ENCODE measurements around the gene HOXA1. TPM values are rescaled to one million over a fixed set of nuclear protein-coding genes. Genes with fewer than 3 reads are reported as not detected.
A peak's percentile ranks its signal among the peaks of the same experiment; 100 is the strongest.

The HOXA1 gene
- total RNA-seq, 2 donors from 2014 or later: 3.1 TPM; not detected in 1

- DNase-seq (ENCODE audit: low spot score): no peak
- no peak for TF ChIP-seq CTCF (IDR thresholded peaks at IDR 0.05)
- H3K36me3 ChIP-seq: no peaks in the 10 kb centered on the region
- H3K27me3 ChIP-seq (replicated peaks; ENCODE audit: insufficient read depth): no peaks in the 10 kb centered on the region
- H3K4me1 ChIP-seq (ENCODE audit: control insufficient read depth in 1 of 2, low read depth in 2 of 2): peaks cover 20 to 63% of the 10 kb centered on the region in 2 donors
- ATAC-seq (ENCODE audit: insufficient number of reproducible peaks, low FRiP score, low read depth): no peak
- H3K27ac ChIP-seq: peak overlapping the region; percentile 87 to 96
- no peaks in the 10 kb centered on the region for H3K9me3 ChIP-seq
- H3K4me3 ChIP-seq: peak overlapping the region; percentile 99
Measured at GRCh38 chr7:27103489-27104226, 7.9 kb upstream of the HOXA1 start.

- peak within 1 kb of the TSS; percentile 99 for H3K4me3 ChIP-seq
- peaks cover 20 to 58% of the 10 kb centered on the region in 2 donors for H3K4me1 ChIP-seq (ENCODE audit: control insufficient read depth in 1 of 2, low read depth in 2 of 2)
- no peak for TF ChIP-seq CTCF (IDR thresholded peaks at IDR 0.05)
- DNase-seq (ENCODE audit: low spot score): no peak
- H3K27ac ChIP-seq: peak within 1 kb of the TSS; percentile 87 to 96
- no peaks in the 10 kb centered on the region for H3K27me3 ChIP-seq (replicated peaks; ENCODE audit: insufficient read depth)
- ATAC-seq (ENCODE audit: insufficient number of reproducible peaks, low FRiP score, low read depth): no peak
- H3K9me3 ChIP-seq: no peaks in the 10 kb centered on the region
- H3K36me3 ChIP-seq: no peaks in the 10 kb centered on the region
Measured at GRCh38 chr7:27102581-27103442, 7.0 kb upstream of the HOXA1 start, which contains the start of gene HOXA2. TSS of gene HOXA2 (minus strand) at chr7:27102683. CDS start at chr7:27102500, 183 bp downstream.

- H3K4me3 ChIP-seq: peak overlapping the region; percentile 99
- H3K36me3 ChIP-seq: no peaks in the 10 kb centered on the region
- no peaks in the 10 kb centered on the region for H3K27me3 ChIP-seq (replicated peaks; ENCODE audit: insufficient read depth)
- DNase-seq (ENCODE audit: low spot score) (no peak), ATAC-seq (ENCODE audit: insufficient number of reproducible peaks, low FRiP score, low read depth) (peak; percentile 22)
- TF ChIP-seq CTCF (IDR thresholded peaks at IDR 0.05): no peak
- H3K4me1 ChIP-seq (ENCODE audit: control insufficient read depth in 1 of 2, low read depth in 2 of 2): peaks cover 20 to 58% of the 10 kb centered on the region in 2 donors
- H3K9me3 ChIP-seq: no peaks in the 10 kb centered on the region
- peak overlapping the region; percentile 87 to 96 for H3K27ac ChIP-seq
Measured at GRCh38 chr7:27101957-27102580, 6.3 kb upstream of the HOXA1 start.

GRCh38 chr7:27101171-27101956 is 5.6 kb upstream of the HOXA1 start:
- H3K27ac ChIP-seq: peak overlapping the region; percentile 87 to 96
- peak overlapping the region; percentile 99 for H3K4me3 ChIP-seq
- no peaks in the 10 kb centered on the region for H3K36me3 ChIP-seq
- no peak for TF ChIP-seq CTCF (IDR thresholded peaks at IDR 0.05)
- DNase-seq (ENCODE audit: low spot score) (no peak), ATAC-seq (ENCODE audit: insufficient number of reproducible peaks, low FRiP score, low read depth) (no peak)
- no peaks in the 10 kb centered on the region for H3K27me3 ChIP-seq (replicated peaks; ENCODE audit: insufficient read depth)
- H3K9me3 ChIP-seq: no peaks in the 10 kb centered on the region
- peaks cover 20 to 55% of the 10 kb centered on the region in 2 donors for H3K4me1 ChIP-seq (ENCODE audit: control insufficient read depth in 1 of 2, low read depth in 2 of 2)
